Measurements from ENCODE around the gene GPATCH1.

GPATCH1 gene

DNA sequence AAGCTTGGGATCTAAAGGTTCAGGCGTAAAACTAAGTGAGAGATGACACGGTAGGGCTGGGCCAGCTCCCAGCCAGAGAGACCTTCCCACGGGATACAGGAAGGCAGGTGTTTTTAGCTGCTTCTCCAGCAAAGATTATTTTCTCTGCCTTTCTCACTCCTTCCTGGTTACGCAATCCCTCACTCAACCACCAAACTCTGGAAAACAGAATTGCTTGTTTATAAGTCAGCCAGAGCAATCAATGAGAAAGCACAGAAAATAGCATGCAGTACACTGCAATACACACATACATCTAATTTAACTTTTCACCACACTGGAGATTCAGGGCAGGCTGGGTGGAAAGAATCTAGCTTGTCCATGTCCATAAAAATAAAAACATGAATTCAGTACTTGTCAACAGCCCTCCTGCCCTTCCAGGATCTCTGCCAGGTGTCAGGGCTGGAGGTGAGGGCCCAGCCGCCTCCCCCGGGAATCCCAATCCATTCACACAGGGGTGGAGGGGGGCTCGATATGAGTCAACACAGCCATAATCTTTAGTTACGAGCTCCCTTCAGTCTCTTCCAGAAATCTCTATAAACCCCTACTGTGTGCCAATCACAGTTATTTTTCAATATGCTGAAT is 28.5 kb upstream of the GPATCH1 start:
- H3K36me3 ChIP-seq (ENCODE audit: control insufficient read depth, insufficient read depth, low read length) = no peaks in the 10 kb centered on the region
- DNase-seq (ENCODE audit: extremely low read depth, insufficient read length) = no peak

DNA sequence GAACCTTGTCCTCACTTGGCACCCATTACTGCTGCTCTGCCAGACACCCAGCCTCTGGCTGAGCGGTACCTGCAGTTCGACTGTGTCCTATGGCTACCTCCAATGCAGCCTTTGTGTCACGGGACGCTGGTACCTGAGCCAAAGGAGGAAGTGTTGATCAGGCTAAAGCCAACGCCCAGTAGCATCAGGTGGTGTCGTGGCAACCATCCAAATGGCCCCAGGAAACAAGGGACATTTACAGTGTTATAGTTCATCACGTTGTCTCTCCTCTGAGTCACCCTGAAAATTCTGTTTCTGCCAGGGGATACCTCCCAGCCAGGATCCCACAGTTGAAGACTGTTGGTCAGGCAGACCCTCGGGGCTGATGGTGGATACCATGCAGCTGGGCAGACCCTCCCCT is 26.4 kb upstream of the GPATCH1 start:
- no peak overlapping the region for H3K4me3 ChIP-seq (replicated peaks; ENCODE audit: low read depth, low read length)
- no peaks in the 10 kb centered on the region for H3K36me3 ChIP-seq (ENCODE audit: control insufficient read depth, insufficient read depth, low read length)
- TF ChIP-seq, protein P1, sequence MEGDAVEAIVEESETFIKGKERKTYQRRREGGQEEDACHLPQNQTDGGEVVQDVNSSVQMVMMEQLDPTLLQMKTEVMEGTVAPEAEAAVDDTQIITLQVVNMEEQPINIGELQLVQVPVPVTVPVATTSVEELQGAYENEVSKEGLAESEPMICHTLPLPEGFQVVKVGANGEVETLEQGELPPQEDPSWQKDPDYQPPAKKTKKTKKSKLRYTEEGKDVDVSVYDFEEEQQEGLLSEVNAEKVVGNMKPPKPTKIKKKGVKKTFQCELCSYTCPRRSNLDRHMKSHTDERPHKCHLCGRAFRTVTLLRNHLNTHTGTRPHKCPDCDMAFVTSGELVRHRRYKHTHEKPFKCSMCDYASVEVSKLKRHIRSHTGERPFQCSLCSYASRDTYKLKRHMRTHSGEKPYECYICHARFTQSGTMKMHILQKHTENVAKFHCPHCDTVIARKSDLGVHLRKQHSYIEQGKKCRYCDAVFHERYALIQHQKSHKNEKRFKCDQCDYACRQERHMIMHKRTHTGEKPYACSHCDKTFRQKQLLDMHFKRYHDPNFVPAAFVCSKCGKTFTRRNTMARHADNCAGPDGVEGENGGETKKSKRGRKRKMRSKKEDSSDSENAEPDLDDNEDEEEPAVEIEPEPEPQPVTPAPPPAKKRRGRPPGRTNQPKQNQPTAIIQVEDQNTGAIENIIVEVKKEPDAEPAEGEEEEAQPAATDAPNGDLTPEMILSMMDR (IDR thresholded peaks at IDR 0.05; ENCODE audit: insufficient read depth, low read length, poor library complexity, severe bottlenecking) = no peak
- no peak for DNase-seq (ENCODE audit: extremely low read depth, insufficient read length)
- H3K27me3 ChIP-seq (replicated peaks; ENCODE audit: control insufficient read depth, insufficient read depth, low read length) = no peaks in the 10 kb centered on the region

More for the DNA sequence above, 28.5 kb upstream of the GPATCH1 start:
- no peaks in the 10 kb centered on the region for H3K27me3 ChIP-seq (replicated peaks; ENCODE audit: control insufficient read depth, insufficient read depth, low read length)
- no peak overlapping the region for H3K4me3 ChIP-seq (replicated peaks; ENCODE audit: low read depth, low read length)
- TF ChIP-seq, protein P1 (IDR thresholded peaks at IDR 0.05; ENCODE audit: insufficient read depth, low read length, poor library complexity, severe bottlenecking) = no peak

DNA sequence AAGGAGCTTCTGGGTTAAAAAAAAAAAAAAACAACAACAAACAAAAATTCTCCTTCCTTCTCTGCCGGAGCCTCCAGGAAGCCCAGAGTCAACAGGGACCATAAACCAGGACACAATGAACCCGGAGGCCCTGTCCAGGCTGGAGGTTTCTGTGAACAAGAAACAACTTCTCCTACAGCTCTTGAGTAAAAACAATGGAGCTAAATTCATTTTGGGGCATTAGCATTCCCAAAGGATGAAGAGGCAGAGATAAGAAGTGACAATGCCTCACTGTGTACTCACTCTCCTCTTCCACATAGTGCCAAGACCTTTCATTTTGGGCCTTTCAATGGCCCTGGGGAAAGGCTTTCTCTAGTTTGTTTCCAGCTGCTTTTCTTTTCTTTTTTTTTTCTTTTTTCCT is 25.3 kb upstream of the GPATCH1 start:
- TF ChIP-seq, protein P1 (IDR thresholded peaks at IDR 0.05; ENCODE audit: insufficient read depth, low read length, poor library complexity, severe bottlenecking) = no peak
- Histone ChIP-seq H3K36me3 (ENCODE audit: control insufficient read depth, insufficient read depth, low read length) (no peaks in the 10 kb centered on the region), H3K27me3 (replicated peaks; ENCODE audit: control insufficient read depth, insufficient read depth, low read length) (no peaks in the 10 kb centered on the region), H3K4me3 (replicated peaks; ENCODE audit: low read depth, low read length) (no peak overlapping the region)
- no peak for DNase-seq (ENCODE audit: extremely low read depth, insufficient read length)

DNA sequence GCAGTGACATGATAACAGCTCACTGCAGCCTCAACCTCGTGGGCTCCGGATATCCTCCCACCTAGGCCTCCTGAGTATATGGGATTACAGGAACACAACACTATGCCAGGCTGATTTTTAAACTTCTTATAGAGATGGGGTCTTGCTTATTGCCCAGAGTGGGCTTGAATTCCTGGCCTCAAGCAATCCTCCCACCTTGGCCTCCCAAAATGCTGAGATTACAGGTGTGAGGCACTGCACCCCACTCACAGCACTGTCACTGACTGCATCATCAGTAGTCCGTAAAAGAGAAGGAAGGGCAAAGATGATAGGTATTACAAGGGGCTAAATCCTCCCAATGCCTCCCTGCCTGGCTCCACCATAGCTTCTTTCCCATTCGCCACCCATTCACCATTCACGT is 20.4 kb upstream of the GPATCH1 start:
- Histone ChIP-seq H3K27me3 (replicated peaks; ENCODE audit: control insufficient read depth, insufficient read depth, low read length) (no peaks in the 10 kb centered on the region; the same call in 1 of the 2 replicates), H3K36me3 (ENCODE audit: control insufficient read depth, insufficient read depth, low read length) (no peaks in the 10 kb centered on the region), H3K4me3 (replicated peaks; ENCODE audit: low read depth, low read length) (no peak overlapping the region)
- TF ChIP-seq, protein P1 (IDR thresholded peaks at IDR 0.05; ENCODE audit: insufficient read depth, low read length, poor library complexity, severe bottlenecking) = no peak
- DNase-seq (ENCODE audit: extremely low read depth, insufficient read length) = no peak

DNA sequence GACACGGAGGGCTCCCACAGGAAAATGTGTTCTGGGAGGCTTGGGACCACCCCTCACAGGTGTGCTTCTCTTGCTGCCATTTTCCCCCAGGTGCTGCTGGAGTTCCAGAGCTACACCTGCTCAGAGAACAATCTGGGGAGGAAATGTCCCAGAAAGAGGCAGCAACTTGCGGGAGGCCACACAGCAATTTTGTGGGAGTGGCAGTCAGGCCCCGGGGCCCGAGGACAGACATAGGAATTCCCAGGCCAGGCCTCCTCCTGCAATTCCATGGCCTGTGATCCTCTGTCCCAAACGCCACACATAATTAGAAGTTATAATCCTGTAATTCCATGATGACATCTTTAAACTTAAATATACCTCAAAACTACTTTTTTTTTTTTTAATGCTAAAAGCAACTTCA is 18.1 kb upstream of the GPATCH1 start:
- Histone ChIP-seq H3K36me3 (ENCODE audit: control insufficient read depth, insufficient read depth, low read length) (no peaks in the 10 kb centered on the region), H3K27me3 (replicated peaks; ENCODE audit: control insufficient read depth, insufficient read depth, low read length) (no peaks in the 10 kb centered on the region; the same call in 1 of the 2 replicates), H3K4me3 (replicated peaks; ENCODE audit: low read depth, low read length) (no peak overlapping the region)
- TF ChIP-seq, protein P1 (IDR thresholded peaks at IDR 0.05; ENCODE audit: insufficient read depth, low read length, poor library complexity, severe bottlenecking) = no peak
- DNase-seq (ENCODE audit: extremely low read depth, insufficient read length) = no peak

DNA sequence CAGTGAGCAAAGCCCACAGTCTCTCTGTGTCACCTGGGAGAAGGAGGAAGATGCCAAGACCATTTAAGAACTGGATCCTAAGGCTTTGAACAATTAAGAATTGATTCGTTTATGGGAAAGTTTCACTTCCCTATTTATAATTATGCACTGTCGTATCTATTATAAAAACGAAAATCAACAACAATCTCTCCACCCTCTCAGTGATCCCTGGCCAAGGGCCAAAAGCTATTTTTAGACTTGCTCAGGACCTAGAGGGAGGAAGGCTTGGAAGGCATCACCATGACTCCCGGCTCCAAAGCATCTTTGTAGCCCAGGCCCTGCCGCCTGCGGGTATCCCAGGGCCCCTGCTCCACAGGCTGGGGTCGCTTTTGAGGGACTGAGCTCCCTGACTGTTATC is 17.6 kb upstream of the GPATCH1 start:
- H3K36me3 ChIP-seq (ENCODE audit: control insufficient read depth, insufficient read depth, low read length) = no peaks in the 10 kb centered on the region
- H3K4me3 ChIP-seq (replicated peaks; ENCODE audit: low read depth, low read length) = no peak overlapping the region
- no peaks in the 10 kb centered on the region; the same call in 1 of the 2 replicates for H3K27me3 ChIP-seq (replicated peaks; ENCODE audit: control insufficient read depth, insufficient read depth, low read length)
- TF ChIP-seq, protein P1 (IDR thresholded peaks at IDR 0.05; ENCODE audit: insufficient read depth, low read length, poor library complexity, severe bottlenecking) = no peak
- no peak for DNase-seq (ENCODE audit: extremely low read depth, insufficient read length)

Data from GM06990 (cell line).